ENCODE measurements around the gene PGBD5.

The PGBD5 gene

GRCh38 chr1:230287674-230288315, 138.3 kb downstream of the PGBD5 start:
- in situ Hi-C loops (cut with MboI; ENCODE audit: low sequenced_read_pairs) = no loop called here

- in situ Hi-C loops (cut with MboI; ENCODE audit: low sequenced_read_pairs) = no loop called here
Measured at GRCh38 chr1:230286890-230287269, 139.3 kb downstream of the PGBD5 start.

DNA sequence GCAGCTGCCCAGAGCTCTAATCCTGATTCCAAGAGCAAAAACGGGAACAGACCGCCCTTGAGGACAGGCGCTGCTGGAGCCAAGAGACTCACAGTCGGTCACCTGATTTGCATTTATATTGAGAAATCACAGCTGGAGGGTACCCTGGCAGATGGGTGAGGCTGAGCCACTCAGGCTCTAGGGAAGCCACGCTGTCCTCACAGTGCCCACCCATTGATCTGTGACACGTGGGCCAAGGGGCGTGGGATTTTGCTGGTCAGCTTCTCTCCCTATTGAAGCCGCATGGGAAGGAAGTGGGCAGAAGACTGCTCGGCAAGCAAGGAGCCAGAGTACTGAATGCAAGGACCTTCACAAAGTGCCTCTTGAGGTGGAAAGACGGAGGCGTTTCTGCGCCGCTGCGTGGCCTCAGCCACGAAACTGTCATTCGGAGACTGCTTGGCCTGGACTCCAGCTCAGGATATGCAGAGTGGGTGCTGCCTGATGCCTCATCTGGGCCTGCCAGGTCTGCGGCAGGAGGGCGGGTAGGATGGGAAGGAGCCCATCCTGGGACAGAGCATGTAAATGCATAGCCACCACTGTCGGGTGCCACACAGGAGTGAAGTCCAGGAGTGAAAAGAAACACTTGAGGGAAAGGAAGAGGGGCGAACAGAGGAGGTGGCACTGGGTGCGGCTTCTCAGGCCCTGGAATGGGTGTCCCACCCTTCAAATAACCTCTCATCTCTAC, 139.8 kb downstream of the PGBD5 start:
- in situ Hi-C loops (cut with MboI; ENCODE audit: low sequenced_read_pairs) = no loop called here

DNA sequence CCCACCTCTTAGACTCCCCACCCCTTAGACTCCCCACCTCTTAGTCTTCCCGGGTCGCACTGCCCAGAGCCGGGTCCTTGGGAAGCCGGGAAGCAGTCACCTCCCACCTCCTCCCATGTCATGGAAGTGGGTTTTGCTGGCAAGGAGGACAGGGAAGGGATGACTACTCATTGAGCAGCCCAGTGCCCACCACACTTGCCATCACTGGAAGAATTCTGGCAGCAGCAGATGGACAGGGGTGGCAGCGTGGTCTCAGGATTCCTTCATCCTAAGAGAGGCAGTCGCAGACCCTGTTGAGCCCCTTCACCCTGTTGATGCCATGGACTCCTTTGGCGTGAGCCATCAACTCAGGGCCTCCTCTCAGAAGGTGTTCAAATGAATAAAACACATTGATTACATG, 140.8 kb downstream of the PGBD5 start:
- in situ Hi-C loops (cut with MboI; ENCODE audit: low sequenced_read_pairs) = no loop called here

DNA sequence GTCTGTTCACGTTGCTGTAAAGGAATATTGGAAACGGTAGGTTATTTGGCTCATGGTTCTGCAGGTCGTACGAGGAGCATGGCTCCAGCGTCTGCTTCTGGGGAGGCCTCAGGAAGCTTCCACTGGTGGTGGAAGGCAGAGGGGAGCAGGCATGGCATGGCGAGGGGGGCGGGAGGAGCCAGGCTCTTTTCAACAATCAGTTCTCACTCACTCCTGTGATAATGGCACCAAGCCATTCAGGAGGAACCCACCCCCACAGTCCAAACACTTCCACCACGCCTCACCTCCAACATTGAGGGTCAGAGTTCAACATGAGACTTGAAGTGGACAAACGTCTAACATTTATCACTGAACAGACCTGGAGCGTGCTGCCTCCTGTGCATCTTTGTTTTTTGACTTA, 141.2 kb downstream of the PGBD5 start:
- in situ Hi-C loops (cut with MboI; ENCODE audit: low sequenced_read_pairs) = no loop called here

DNA sequence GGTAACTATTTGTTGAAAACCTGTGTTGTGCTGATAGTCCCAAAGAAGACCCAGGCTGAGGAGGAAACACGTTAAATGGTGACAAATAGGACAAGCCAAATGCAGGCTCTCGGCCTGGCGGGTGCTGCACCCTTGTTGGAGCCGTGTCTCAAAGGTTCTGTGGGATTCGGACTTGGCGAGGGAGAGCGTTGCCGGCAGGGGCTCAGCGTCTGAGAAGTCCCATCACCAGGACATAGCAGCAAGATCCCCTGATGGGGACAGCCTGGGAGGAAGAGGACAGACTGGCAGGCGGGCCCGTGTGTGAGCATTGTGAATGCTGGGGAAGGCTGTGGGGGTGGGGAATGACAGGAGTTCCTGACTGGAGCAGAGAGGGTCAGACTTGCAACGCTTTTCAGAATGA, 142.5 kb downstream of the PGBD5 start:
- in situ Hi-C loops (cut with MboI; ENCODE audit: low sequenced_read_pairs) = no loop called here

- in situ Hi-C loops (cut with MboI; ENCODE audit: low sequenced_read_pairs) = no loop called here
Measured at GRCh38 chr1:230282157-230282556, 144.0 kb downstream of the PGBD5 start.

DNA sequence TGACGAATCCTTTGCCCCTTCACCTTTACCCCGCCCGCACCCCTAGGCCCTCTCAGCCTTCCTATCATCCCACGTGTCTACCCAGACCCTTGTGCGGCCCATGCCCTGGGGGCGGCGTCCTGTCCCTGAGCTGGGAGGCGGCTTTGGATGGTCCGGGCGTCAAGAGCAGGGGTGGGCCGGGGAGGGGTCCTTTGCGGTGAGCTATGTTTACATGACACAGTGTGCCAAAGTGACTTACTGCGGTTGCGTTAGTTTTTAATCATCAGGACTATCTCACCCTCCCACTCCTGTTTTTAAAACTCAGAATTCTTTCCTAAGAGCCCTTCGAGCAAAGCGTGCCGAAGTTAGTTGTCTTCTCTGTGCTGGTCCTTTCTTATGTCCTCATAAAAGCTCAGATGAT, 144.6 kb downstream of the PGBD5 start:
- in situ Hi-C loops (cut with MboI; ENCODE audit: low sequenced_read_pairs) = no loop called here

DNA sequence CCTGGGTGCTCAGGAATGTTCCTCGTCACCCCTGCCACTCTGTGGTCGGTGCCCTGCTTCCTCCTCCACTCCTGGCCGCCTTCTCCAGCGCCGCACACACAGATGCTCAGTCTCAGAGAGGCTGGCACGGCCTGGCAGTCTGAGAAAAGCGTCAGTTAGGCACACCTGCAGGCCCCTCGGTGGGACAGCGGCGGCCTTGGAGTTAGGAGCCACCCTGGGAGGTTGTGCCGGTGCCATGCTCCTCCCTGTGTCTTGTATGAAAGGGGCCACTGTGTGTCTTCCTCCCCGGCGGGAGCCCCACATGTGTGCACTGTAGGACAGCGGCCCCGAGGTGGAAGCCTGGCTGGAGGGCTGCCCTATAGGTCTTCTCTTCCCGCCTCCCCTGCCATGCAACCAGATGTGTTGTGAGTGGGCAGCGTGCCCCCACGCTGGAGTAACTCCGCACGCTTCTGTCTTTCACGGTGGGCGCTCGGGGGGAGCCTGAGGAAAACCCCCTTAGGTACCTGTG, 145.2 kb downstream of the PGBD5 start:
- in situ Hi-C loops (cut with MboI; ENCODE audit: low sequenced_read_pairs) = no loop called here

DNA sequence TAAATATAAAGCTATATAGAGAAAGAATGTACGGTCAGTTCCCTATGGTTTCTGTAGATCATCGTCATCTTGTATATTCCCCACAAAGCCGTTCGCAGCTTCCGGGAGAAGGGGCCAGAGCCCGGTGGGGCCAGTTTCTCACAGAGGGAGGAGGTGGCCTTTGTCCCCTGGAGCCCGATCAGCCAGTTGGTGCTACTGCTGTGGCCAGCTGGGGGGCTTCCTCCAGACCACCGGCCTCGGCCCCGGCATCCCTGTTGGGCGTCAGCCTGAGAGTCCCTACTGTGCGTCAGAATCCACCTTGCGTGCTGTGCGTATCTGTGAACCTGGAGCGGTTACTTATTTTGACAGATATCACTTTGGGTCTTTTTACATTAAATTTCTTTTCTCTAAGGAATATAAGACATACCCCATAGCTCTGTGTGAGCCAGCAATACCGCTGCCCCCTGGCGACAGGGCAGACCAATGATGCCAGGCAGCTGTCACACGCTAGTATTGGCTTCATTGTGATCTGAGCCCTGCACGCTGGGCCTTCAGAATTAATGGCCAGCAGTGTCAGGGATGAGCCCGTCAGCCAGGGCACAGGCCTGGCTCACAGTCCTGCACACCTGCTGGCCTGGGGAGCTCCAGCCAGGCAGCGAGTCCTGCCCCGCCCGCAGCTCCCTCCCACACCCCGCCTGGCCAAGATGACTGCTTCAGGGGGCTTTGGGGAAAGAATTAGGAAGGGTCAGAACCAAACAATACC, 145.9 kb downstream of the PGBD5 start:
- in situ Hi-C loops (cut with MboI; ENCODE audit: low sequenced_read_pairs) = no loop called here

- in situ Hi-C loops (cut with MboI; ENCODE audit: low sequenced_read_pairs) = no loop called here
Measured at GRCh38 chr1:230279583-230279945, 146.6 kb downstream of the PGBD5 start.

DNA sequence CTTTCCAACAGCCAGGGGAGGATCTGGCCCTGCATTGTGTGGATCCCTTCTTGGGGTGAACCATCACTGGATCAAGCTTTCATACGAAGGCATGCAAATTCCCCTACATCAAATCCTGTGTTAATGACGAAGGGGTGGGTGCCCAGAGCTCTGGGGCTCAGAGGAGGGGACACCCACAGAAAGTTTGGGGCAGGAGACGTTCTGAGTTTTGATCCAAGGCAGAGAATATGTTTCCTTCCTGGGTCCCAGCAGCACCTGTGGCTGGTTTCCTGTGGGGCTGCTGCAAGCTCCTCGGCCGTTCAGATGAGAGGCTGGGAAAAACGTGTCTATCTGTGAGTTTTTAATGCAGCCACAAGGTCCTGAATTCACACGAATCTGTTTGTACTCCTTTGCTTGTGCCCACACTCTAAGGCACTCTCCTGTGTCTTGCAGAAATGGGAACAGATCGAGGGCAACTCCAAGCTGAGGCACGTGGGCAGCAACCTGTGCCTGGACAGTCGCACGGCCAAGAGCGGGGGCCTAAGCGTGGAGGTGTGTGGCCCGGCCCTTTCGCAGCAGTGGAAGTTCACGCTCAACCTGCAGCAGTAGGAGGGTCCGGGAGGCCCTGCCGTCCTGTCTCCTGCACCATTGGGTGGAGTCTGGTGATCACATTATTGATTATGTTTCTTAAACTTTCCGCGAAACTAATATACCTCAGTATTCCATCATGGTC, 147.1 kb downstream of the PGBD5 start:
- in situ Hi-C loops (cut with MboI; ENCODE audit: low sequenced_read_pairs) = no loop called here

GRCh38 chr1:230278376-230278775, 147.8 kb downstream of the PGBD5 start:
- in situ Hi-C loops (cut with MboI; ENCODE audit: low sequenced_read_pairs) = no loop called here

DNA sequence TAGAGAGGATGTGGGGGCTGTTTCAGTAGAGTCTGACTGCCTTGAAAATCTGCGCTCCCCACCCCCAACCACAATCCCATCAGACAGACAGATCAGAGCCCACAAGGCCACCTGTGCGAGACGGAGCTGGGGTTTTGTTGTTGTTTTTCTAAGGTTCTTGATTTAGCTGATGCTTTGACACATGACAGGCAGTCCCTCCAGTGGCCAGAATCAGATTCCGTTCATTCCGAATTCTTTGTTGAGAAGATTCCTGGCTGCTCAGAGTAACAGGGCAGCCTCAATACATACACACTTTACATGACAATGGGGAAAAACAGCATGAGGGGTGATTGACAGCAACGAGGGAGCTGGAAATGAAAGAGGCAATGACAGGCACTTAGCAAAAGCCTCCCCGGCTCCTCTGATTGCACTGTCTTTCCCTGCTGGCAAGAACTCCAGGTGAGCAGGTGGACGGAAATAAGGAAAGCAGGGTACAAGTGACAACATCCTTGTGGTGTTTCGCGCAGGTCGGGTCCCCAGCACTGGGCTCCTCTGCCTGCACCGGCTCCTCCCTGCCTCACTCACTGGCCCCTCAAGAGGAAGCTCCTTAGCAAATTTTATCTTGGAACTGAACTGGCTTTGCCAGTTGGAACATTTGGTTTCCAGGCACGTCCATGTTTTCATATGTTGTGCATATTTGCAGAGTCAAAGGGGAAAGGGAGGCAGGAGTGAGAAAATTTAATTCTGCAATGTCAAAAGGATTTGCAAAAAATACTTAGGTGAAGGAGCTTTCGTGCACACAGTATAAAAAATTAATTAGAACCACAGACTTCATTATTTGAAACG, 148.7 kb downstream of the PGBD5 start:
- in situ Hi-C loops (cut with MboI; ENCODE audit: low sequenced_read_pairs) = no loop called here

GRCh38 chr1:230276401-230276800, 149.7 kb downstream of the PGBD5 start:
- in situ Hi-C loops (cut with MboI; ENCODE audit: low sequenced_read_pairs) = no loop called here

DNA sequence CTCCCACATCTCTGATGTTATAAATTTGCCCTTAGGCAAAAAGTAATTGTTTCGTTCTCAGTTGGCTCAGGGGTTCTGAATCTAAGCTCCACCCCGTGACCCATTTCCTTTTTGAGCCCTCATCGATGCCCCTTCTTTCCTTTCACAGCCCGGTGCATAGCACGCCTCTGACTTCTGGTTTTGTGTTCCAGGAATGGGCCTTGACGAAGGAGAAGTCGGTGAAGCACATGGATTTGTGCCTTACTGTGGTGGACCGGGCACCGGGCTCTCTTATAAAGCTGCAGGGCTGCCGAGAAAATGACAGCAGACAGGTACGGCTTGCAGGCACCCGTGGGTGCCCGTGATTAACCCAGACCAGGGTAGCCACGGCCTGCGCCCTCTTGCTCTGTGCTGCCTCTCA, 151.9 kb downstream of the PGBD5 start:
- in situ Hi-C loops (cut with MboI; ENCODE audit: low sequenced_read_pairs) = no loop called here

GRCh38 chr1:230273141-230273710, 152.9 kb downstream of the PGBD5 start:
- in situ Hi-C loops (cut with MboI; ENCODE audit: low sequenced_read_pairs) = no loop called here

DNA sequence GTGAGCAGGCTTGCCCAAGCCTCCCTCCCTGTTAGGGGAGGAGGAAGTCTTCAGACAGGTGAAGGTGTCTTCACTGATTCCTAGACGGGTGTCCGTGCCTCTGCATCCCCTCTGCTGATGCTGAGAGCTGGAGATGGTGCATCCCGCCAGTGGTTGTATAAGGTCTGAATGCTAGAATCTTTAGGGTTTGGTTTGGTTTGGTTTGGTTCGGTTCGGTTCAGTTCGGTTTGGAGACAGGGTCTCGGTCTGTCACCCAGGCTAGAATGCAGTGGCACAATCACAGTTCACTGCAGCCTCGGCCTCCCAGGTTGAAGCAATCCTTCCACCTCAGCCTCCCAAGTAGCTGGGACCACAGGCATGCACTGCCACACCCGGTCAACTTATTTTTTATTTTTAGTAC, 153.6 kb downstream of the PGBD5 start:
- in situ Hi-C loops (cut with MboI; ENCODE audit: low sequenced_read_pairs) = no loop called here

GRCh38 chr1:230271300-230272035, 154.7 kb downstream of the PGBD5 start:
- in situ Hi-C loops (cut with MboI; ENCODE audit: low sequenced_read_pairs) = no loop called here
